Pancreas (tissue), 10 donors: ENCODE results near the gene CPSF7. TPM values are rescaled to one million over a fixed set of nuclear protein-coding genes. Genes with fewer than 3 reads are reported as not detected.
A peak's percentile ranks its signal among the peaks of the same experiment; 100 is the strongest.
"Not testable (repeated sequence)": the region's sequence is repeated elsewhere in the genome, so short reads cannot be mapped to it uniquely, and the experiment has no call there.

Experiments used
- ATAC-seq, 4 donors: fragments of 200-7000 bp; cut with Tn5 transposase; one replicate each; pipeline versions ENCODE4 v1.8.0 to v1.9.1; 2020; ENCODE audit warnings: mild to moderate bottlenecking in 4 of 4, moderate library complexity in 4 of 4
- DNase-seq, 6 donors: peaks; one replicate each; pipeline ENCODE4 v3.0.0-alpha.2; 2020
- FAIRE-seq: peaks from 2 replicates; lab custom pipeline; 2012; peaks lifted over from hg19 to GRCh38; lab: Jason Lieb, UNC
- H3K27ac ChIP-seq, 4 donors: fragments of 200-600 bp; sonication (generic); 1 replicate in 3 of 4; 2 replicates in 1 of 4; pipeline versions ENCODE4 v1.5.0 to v1.8.0; 2020
- H3K27me3 ChIP-seq, 4 donors: fragments of 200-600 bp; one replicate each; pipeline ENCODE4 v1.8.0; 2021
- H3K36me3 ChIP-seq, 3 donors: fragments of 200-600 bp; sonication (generic) in 1 of 3; one replicate each; pipeline versions ENCODE4 v1.5.0 to v1.8.0; 2020 to 2021
- H3K4me1 ChIP-seq, 3 donors: fragments of 200-600 bp; one replicate each; pipeline ENCODE4 v1.8.0; 2021
- H3K4me3 ChIP-seq, 4 donors: fragments of 200-600 bp; sonication (generic) in 2 of 4; one replicate each; pipeline versions ENCODE4 v1.5.0 to v1.8.0; 2020 to 2021
- H3K9me3 ChIP-seq, 4 donors: fragments of 200-600 bp; one replicate each; pipeline ENCODE4 v1.8.0; 2021
- CTCF ChIP-seq, 4 donors: fragments of 200-600 bp; sonication (generic) in 3 of 4; IDR thresholded peaks; one replicate each; pipeline versions ENCODE4 v1.5.0 to v1.8.0; 2021; ENCODE audit warnings: antibody characterized with exemption in 4 of 4
- WGBS, 2 donors: extraction: QIAGEN DNeasy Blood & Tissue Kit; methylation state at CpG; one replicate each; pipeline ENCODE4 v1.1.7; 2013; 5-methylcytosine and 5-hydroxymethylcytosine counted together
- intact Hi-C, 3 donors: fragments of 100-400 bp; cut with DNase I; formaldehyde crosslinking; loops; one replicate each; pipeline versions ENCODE4 v1.11.1 to v1.14.2; 2022
- polyA plus RNA-seq, 2 donors: library from polyadenylated mRNA; stranded (reverse); fragments of 200-250 nt; gene quantifications; one replicate each; pipeline ENCODE4 v1.2.3, GENCODE V29; 2013
- total RNA-seq, 6 donors: library from RNA; stranded (reverse); fragmentation: NEBNext Ultra II Directional in 4 of 6; extraction: Animal tissue kit (Norgen Biotek cat#: 25700) in 4 of 6; gene quantifications; one replicate each; pipeline versions ENCODE4 v1.2.1 to v1.2.4, GENCODE V29; 2021 to 2023
- donor health status: healthy with polysubstance abuse.
- donor health status: DM: no; HTN: no; CAD: no; lungs with moderate emphysema.
- donor health status: DM: no; HTN: no; CAD: no.
- donor health status: control.
- donor health status: control.
- donor health status: Bipolar disorder and iron deficiency.
- donor health status: DM: yes; HTN: yes; CAD: no.
- donor health status: DM: no; HTN: no; CAD: no.
- donor health status: DM: no; HTN: no; CAD: no.
- donor health status: DM: yes; HTN: yes; CAD: no.

Gene CPSF7
- total and polyA plus RNA-seq, 8 donors: 25.1 to 60.4 (median 33.5) TPM

GRCh38 chr11:61472282-61472681, 42.5 kb upstream of the CPSF7 start:
- WGBS, 2 donors: 82 to 88% methylated on average over 5 of the region's 5 CpGs
- no peaks in the 10 kb centered on the region for H3K27me3 ChIP-seq
- H3K4me1 ChIP-seq: no peaks in the 10 kb centered on the region
- intact Hi-C loops: loop anchor here in 1 of 3 donors (10.0 kb wide), 1 partner anchor 163 kb away; no protein-coding TSS in a partner anchor
- no peak overlapping the region for H3K4me3 ChIP-seq
- no peak overlapping the region for H3K27ac ChIP-seq
- DNase-seq (no peak), ATAC-seq (peak in 2 of 4 donors; percentile 21 to 25), FAIRE-seq (no peak)
- no peaks in the 10 kb centered on the region for H3K36me3 ChIP-seq
- TF ChIP-seq CTCF (IDR thresholded peaks at IDR 0.05): no peak
- H3K9me3 ChIP-seq: no peaks in the 10 kb centered on the region

GRCh38 chr11:61468002-61468401, 38.2 kb upstream of the CPSF7 start:
- FAIRE-seq: no peak
- Histone ChIP-seq H3K4me1 (no peaks in the 10 kb centered on the region), H3K27ac (no peak overlapping the region), H3K36me3 (no peaks in the 10 kb centered on the region), H3K9me3 (no peaks in the 10 kb centered on the region), H3K4me3 (no peak overlapping the region), H3K27me3 (no peaks in the 10 kb centered on the region)
- ATAC-seq: no peak
- 71 to 73% methylated on average over 7 of the region's 7 CpGs for WGBS, 2 donors
- DNase-seq: no peak
- TF ChIP-seq CTCF (IDR thresholded peaks at IDR 0.05): no peak
- intact Hi-C loops: no loop called here

- DNase-seq, H3K36me3 ChIP-seq, ATAC-seq, H3K27me3 ChIP-seq, FAIRE-seq, intact Hi-C loops, H3K4me1 ChIP-seq, H3K4me3 ChIP-seq, H3K27ac ChIP-seq, H3K9me3 ChIP-seq: not testable (repeated sequence)
- 90% methylated on average over 6 of the region's 6 CpGs for WGBS, 2 donors
These were observed 37.8 kb upstream of the CPSF7 start for GRCh38 chr11:61467602-61468001.

- WGBS, 2 donors: 72 to 77% methylated on average over 5 of the region's 5 CpGs
- Histone ChIP-seq H3K27ac (no peak overlapping the region), H3K4me3 (no peak overlapping the region), H3K9me3 (no peaks in the 10 kb centered on the region), H3K4me1 (no peaks in the 10 kb centered on the region), H3K36me3 (no peaks in the 10 kb centered on the region), H3K27me3 (no peaks in the 10 kb centered on the region)
- FAIRE-seq (no peak), ATAC-seq (peak in 3 of 4 donors; percentile 20 to 34 (median 21)), DNase-seq (no peak)
- no peak for TF ChIP-seq CTCF (IDR thresholded peaks at IDR 0.05)
- intact Hi-C loops: no loop called here
These were observed 31.2 kb upstream of the CPSF7 start for GRCh38 chr11:61460986-61461385.

- DNase-seq (no peak), FAIRE-seq (no peak), ATAC-seq (peak in 1 of 4 donors; percentile 40)
- 83 to 87% methylated on average over 3 of the region's 3 CpGs for WGBS, 2 donors
- TF ChIP-seq CTCF (IDR thresholded peaks at IDR 0.05): no peak
- intact Hi-C loops: no loop called here
- H3K36me3 ChIP-seq: no peaks in the 10 kb centered on the region
- H3K4me1 ChIP-seq: no peaks in the 10 kb centered on the region
- H3K27me3 ChIP-seq: no peaks in the 10 kb centered on the region
- H3K4me3 ChIP-seq: no peak overlapping the region
- H3K27ac ChIP-seq: no peak overlapping the region
- H3K9me3 ChIP-seq: no peaks in the 10 kb centered on the region
These were observed 30.7 kb upstream of the CPSF7 start for GRCh38 chr11:61460474-61460881.
